Midbrain (tissue), 1 donor: ENCODE data around the gene SUV39H1.
A peak's percentile ranks its signal among the peaks of the same experiment; 100 is the strongest.
"Not testable (repeated sequence)": the region's sequence is repeated elsewhere in the genome, so short reads cannot be mapped to it uniquely, and the experiment has no call there.

Experiments
- DNase-seq: peaks from one replicate; lab custom pipeline; 2025; lab: John Stamatoyannopoulos, UW

Gene SUV39H1, protein sequence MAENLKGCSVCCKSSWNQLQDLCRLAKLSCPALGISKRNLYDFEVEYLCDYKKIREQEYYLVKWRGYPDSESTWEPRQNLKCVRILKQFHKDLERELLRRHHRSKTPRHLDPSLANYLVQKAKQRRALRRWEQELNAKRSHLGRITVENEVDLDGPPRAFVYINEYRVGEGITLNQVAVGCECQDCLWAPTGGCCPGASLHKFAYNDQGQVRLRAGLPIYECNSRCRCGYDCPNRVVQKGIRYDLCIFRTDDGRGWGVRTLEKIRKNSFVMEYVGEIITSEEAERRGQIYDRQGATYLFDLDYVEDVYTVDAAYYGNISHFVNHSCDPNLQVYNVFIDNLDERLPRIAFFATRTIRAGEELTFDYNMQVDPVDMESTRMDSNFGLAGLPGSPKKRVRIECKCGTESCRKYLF

DNA sequence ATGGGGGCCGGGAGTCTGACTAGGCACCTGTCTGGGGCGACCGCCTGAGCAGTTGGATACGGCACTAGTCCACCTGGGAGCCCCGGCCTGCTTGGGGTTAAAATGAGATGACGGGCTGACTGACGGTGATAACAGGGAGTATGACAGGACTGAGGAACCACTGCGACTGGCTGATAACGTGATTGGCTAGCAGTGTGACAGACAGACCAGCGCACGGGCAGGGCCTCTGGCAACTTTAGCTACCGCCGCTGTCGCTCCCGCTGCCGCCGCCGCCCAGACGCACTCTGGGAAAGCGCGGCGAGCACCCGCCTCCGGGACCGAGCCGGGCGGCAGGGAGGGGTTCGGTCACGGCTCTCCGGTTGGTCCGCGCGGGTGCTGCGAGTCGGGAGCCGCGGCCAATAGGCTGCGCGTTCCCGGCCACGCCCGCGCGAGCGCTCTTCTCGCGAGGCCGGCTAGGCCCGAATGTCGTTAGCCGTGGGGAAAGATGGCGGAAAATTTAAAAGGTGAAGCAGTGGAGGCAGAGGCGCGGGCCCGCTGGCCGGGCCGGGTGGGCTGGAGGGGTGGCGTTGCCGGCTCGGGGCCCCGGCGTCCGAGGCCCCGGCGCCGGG lies at the start of gene SUV39H1:
SUV39H1 (plus strand) TSS at position 434 of the 608 bp plus-strand sequence; CDS start at position 485, 51 bp downstream.
- peak; percentile 87 for DNase-seq

DNA sequence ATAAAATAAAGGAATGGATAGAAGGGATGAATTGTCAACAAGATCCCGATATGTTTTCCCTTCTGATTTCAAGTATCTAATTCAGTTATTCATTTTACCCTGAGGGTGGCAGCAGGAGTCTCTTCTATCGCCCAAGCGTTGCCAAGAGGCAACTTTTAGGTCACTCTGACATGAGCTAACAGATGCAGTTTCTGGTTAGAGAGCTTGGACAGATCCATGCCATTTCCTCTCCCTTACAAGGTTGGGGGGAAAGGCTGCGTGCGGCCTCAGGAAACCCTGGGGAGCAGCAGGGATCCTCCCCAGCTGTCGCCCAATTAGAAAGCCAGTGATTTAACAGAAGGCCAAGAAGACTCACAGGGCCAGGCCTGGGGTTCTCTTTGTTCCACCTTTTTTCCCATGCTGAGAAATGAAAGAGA lies 48.2 kb upstream of the SUV39H1 start:
- DNase-seq, result peak; percentile 46

DNA sequence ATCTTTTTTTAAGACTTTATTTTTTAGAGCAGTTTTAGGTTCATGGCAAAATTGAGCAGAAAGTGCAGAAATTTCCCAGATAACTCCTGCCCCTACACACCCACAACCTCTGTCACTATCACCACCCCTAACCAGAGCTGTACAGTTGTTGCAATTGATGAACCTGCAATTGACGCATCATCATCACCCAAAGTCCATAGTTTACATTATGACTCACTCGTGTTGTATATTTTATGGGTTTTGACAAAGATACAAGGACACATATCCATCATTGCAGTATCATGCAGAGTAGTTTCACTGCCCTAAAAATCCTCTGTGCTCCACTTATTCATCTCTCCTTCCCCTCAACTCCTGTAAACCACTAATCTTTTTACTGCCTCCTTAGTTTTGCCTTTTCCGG lies 47.4 kb upstream of the SUV39H1 start:
- no peak for DNase-seq

DNA sequence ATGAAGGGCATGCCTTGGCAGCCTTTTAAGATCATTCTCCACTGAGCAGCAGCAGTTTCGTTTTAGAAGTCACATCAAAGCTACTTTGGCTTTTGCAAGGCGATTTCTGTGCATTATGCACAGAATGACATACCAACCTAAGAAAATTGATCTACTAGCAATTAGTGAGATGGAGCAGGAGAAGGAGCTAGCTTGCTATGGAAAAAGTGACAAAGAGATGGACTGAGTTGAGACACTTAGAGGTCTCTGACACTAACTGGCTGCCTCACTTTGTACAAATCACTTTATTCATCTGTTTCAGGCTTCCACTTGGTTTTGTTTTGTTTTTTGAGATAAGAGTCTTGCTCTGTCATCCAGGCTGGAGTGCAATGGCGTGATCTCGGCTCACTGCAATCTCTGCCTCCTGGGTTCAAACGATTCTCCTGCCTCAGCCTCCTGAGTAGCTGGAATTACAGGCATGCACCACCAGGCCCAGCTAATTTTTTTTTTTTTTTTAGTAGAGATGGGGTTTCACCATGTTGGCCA lies 44.4 kb upstream of the SUV39H1 start:
- DNase-seq, result not testable (repeated sequence)

DNA sequence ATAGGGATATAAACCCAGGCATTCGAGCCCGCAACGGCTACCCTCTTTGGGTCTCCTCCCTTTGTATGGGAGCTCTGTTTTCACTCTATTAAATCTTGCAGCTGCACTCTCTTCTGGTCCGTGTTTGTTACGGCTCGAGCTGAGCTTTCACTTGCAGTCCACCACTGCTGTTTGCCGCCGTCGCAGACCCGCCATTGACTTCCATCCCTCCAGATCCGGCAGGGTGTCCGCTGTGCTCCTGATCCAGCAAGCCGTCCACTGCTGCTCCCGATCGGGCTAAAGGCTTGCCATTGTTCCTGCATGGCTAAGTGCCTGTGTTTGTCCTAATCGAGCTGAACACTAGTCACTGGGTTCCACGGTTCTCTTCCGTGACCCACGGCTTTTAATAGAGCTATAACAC lies 41.8 kb upstream of the SUV39H1 start:
- not testable (repeated sequence) for DNase-seq

DNA sequence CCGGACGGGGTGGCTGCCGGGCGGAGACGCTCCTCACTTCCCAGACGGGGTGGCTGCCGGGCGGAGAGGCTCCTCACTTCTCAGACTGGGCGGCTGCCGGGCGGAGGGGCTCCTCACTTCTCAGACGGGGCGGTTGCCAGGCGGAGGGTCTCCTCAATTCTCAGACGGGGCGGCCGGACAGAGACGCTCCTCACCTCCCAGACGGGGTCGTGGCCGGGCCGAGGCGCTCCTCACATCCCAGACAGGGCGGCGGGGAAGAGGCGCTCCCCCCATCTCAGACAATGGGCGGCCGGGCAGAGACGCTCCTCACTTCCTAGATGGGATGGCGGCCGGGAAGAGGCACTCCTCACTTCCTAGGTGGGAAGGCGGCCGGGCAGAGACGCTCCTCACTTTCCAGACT lies 36.8 kb upstream of the SUV39H1 start:
- not testable (repeated sequence) for DNase-seq

DNA sequence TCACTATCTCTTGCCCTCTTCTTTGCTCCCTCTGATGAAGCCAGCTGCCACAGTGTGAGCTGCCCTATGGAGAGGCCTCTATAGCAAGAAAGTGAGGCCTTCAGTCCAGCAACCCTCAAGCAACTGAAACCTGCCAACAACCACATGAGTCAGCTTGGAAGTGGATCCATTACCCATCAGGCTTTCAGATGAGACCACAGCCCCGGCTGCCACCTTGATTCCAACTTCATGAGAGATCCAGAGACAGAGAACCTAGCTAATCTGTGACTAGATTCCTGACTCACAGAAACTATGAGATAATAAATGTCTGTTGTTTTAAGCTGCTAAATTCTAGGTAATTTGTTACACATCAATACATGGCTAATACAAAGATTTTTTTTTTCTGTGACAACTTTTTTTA lies 33.3 kb upstream of the SUV39H1 start:
- DNase-seq, result no peak

DNA sequence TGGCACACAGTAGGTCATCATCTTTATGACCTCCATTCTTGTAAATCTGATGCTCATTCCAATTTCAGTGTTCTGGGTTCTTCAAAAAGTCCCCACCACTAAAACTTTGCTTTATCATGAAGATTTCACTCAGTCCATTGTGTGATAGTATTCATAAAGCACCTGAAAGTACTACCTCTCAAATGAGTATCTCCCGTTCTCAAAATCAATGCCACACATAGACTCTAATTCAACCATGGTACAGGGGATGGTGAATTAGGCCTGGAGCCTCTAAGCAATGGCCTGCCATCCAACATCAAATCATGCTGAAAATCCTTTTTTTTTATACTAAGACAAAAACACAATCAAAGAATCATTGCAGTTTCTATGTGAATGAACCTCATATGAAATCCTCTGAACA lies 32.4 kb upstream of the SUV39H1 start:
- no peak for DNase-seq

DNA sequence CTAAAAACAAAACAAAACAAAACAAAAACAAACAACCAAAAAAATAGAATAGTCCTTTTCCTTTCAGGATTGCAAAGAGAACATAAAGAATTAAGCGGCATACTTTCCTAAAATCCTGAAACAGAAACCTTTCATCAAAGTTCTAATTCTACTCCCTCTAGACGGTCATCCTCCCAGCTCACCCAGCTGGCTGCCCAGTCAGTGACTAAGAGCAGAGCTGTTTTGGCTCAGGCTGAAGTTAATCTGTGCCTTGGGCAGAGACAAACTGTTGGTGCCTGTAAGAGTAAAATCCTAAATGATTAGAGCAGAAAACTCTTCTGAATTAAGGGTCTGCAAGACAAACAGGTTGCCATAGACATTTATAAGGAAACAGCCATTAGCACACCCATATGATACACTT lies 30.5 kb upstream of the SUV39H1 start:
- DNase-seq, result no peak

DNA sequence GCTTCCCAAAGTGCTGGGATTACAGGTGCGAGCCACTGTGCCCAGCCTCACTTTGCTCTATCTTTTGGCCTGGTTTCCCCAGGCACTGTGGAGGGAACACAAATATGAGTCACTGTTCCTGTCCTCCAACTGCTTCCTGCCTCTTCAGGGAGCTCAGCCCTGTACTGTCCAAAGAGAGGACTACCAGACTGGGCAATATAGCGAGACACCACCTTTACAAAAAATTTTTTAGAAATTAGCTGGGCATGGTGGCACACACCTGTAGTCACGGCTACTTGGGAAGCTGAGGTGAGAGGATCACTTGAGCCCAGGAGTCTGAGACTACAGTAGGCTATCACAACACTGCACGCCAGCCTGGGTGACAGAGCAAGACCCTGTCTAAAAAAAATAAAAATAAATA lies 29.9 kb upstream of the SUV39H1 start:
- DNase-seq, result no peak

DNA sequence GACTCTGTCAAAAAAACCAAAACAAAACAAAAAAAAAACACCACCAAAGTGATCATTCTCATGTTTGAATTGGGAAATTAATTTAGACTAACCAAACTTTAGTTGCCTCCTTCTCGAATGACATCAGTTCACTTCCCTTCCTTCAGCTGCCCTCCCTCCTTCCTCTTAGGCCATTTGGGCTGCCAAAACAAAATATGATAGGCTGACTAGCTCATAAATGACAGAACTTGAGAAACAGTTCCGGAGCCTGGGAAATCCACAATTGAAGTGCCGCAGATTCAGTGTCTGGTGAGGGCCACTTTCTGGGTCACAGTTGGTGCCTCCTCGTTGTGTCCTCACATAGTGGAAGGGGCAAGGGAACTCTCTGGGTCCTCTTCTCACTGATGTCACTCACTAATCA lies 29.0 kb upstream of the SUV39H1 start:
- DNase-seq, result no peak

DNA sequence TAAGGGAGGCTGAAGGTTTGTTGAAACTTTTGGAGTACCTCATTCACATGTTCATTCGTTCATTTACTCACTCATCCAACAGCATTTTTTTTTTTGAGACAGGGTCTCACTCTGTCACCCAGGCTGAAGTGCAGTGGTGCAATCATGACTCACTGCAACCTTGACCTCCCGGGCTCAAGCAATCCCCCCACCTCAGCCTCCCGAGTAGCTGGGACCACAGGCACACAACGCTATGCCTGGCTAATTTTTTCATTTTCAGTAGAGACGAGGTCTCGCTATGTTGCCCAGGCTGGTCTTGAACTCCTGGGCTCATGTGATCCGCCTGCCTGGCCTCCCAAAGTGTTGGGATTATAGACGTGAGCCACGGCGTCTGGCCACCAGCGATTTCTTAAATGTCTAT lies 28.3 kb upstream of the SUV39H1 start:
- DNase-seq, result not testable (repeated sequence)

DNA sequence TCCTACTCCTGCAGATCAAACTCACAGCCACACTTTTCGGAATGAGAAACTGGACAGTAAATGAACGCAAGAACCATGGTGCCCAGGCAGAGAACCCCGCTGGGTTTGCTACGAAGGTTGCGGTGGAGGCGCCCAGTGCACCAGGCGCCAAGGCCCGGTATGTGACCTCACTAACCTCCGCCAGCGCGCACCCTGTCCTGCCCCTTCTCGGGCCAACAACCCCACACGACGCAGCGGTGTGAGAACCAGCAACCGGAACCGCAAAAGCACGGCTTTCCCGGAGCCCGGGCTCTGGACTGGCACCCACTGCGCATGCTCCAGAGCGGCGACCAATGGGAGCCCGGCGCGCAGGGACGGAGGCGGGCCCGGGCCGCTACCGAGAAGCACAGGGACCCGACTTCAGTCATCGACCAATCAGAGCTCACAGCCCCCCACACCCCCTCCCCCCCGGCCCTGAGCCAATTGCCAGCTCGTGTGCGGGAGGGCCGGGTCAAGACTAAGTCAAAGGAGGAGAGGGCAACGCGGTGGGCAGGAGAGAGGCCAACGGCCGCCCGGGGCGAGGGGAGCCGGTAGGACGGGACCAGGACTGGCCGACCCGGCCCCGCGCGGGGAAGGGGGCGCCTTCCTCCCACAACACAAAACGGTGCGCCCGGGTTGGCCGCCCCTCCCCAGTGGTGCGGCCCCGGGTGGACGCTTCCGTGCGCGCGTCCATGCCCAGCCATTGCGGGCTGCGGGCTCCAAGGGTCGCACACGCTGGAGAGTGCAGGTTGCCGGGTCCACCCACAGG lies 20.2 kb upstream of the SUV39H1 start:
- peak; percentile 90 for DNase-seq

DNA sequence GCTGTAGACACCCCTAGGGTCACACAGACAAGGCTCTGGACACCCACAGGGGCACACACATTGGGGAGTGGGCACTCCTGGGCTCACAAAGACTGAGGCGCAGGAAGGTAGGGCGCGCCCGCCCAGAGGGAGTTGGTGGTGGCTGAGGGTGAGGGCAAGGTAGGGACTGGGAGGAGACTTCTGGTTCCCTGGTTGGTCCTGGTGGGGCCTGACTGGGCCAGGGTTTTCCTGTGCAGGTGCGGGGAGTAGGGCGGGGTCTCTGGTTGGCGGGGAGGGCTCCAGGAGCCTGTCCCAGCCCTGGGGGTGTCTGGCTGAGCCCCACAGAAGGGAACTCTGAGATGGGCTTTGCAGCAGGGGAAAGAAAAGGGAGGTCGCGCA lies 19.7 kb upstream of the SUV39H1 start:
- no peak for DNase-seq

DNA sequence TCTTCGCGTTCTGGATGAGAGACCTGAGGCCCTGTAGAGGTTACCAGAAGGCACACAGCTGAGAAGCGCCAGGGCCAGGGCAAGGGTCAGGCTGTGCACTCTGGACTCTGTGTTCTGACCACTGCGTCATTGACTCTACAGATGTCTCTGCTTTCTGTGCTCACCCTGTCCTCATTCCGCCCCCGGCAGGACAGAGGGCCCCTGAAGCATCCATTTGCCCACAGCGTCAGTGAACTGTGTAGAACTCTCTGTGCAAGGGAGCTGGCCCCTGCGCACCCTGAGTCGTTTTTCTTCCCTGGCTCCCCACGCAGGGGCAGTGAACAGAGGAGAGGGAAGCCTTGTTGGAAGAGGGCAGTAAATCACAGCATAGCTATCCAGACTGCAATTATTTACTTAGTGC lies 19.0 kb upstream of the SUV39H1 start:
- DNase-seq, result no peak

DNA sequence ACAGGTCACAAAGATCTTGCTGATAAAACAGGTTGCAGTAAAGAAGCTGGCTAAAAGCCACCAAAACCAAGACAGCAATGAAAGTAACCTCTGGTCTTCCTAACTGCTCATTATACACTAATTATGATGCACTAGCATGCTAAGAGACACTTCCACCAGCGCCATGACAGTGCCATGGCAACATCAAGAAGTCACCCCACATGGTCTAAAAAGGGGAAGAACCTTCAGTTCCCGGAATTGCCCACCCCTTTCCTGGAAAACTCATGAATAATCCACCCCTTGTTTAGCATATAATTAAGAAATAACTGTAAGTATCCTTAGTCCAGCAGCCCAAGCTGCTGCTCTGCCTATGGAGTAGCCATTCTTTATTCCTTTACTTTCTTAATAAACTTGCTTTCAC lies 16.1 kb upstream of the SUV39H1 start:
- DNase-seq, result not testable (repeated sequence)

DNA sequence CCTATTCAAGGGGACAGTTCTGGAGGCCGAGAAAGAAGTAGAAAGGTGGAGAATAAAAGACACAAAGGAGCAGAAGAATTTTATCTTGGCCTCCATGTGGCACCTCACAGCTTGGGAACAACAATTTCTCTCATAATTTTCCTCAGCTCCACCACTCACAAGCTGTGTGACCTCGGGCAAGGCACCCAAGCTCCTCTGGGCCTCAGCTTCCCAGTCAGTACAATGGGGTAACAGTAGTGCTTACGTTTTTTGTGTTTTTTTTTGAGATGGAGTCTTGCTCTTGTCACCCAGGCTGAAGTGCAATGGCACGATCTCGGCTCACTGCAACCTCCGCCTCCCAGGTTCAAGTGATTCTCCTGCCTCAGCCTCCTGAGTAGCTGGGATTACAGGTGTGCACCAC lies 15.6 kb upstream of the SUV39H1 start:
- not testable (repeated sequence) for DNase-seq

DNA sequence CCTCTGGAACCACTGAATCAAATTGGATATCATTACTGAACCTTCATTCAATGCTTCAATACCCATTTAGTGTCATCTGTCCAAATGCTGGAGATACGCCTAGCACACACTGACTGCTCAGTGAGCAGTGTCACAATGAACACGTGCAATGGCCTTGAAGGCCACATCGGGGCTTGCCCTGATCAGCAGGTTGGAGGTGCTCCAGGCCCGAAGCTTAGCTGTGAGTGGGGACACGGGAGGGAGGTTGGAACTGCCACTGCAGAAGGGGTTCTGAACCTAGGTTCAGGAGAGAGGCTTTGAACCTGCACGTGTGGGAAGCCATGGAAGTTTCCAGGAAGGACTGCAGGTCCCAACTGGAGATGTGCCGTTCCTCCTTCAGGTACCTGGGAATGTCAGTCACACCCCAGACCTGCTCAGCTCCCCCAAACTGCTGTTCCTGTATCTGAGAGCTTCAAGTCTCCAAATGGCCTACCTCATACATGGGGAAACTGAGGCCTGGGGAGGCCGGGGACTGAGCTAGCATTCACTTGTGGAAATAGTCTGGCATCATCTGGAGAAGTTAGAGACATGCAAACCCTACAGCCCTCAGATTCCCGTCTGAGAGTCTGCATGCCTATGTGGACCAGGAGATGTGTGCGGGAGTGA lies 14.9 kb upstream of the SUV39H1 start:
- no peak for DNase-seq

DNA sequence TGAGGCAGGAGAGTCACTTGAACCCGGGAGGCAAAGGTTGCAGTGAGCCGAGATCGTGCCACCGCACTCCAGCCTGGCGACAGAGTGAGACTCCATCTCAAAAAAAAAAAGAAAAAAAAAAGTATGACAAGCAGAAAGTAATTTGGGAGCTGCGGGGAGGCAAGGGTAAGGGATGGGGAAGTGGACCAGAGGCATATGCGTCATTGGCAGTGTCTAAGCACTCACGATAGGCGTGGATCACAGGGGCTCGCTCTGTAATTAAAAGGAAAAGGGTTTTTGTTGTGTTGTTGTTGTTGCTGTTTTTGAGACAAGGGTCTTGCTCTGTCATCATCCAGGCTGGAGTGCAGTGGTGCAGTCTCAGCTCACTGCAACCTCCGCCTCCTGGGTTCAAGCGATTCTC lies 13.7 kb upstream of the SUV39H1 start:
- DNase-seq, result not testable (repeated sequence)

DNA sequence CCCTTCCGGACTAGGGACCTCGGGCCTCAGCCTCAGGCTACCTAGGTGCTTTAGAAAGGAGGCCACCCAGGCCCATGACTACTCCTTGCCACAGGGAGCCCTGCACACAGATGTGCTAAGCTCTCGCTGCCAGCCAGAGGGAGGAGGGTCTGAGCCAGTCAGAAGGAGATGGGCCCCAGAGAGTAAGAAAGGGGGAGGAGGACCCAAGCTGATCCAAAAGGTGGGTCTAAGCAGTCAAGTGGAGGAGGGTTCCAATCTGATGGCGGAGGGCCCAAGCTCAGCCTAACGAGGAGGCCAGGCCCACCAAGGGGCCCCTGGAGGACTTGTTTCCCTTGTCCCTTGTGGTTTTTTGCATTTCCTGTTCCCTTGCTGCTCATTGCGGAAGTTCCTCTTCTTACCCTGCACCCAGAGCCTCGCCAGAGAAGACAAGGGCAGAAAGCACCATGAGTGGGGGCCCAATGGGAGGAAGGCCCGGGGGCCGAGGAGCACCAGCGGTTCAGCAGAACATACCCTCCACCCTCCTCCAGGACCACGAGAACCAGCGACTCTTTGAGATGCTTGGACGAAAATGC lies 13.0 kb upstream of the SUV39H1 start, which contains the start of gene WAS:
WAS (plus strand) TSS at position 389 of the 572 bp plus-strand sequence; CDS start at position 444, 55 bp downstream.
- peak; percentile 20 for DNase-seq

DNA sequence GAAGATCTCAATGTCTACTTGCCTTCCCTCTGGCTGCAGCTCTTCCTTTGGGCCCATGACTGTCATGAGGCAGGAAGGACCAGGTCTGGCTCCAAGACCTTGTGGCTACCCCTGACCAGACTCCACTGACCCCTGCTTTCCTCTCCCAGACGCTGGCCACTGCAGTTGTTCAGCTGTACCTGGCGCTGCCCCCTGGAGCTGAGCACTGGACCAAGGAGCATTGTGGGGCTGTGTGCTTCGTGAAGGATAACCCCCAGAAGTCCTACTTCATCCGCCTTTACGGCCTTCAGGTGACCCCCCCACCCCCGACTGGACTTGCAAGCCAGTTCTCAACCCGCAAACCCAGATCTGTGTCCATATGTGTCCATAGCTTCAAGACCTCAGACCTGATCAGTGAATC lies 12.4 kb upstream of the SUV39H1 start:
- DNase-seq, result no peak

DNA sequence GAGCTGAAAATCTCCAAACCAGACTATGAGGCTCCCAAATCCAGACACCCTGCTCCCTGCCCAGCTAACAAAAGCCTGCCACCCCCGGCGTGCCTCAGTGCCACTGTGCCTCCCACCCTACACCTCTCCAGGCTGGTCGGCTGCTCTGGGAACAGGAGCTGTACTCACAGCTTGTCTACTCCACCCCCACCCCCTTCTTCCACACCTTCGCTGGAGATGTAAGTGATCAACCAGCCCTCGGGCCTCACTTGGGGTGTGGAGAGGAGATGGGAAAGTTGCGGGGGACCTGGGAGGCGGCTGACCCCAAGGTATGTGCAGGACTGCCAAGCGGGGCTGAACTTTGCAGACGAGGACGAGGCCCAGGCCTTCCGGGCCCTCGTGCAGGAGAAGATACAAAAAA lies 11.1 kb upstream of the SUV39H1 start:
- no peak for DNase-seq
